GM19023 (cell line): ENCODE measurements around the gene ACTN1.

Experiments used
- ATAC-seq: cut with Tn5 transposase; IDR thresholded peaks from one replicate; pipeline ENCODE4 v1.9.1; 2021; ENCODE audit warnings: mild to moderate bottlenecking, moderate library complexity; ENCODE audit not compliant: unreplicated experiment

The ACTN1 gene

GRCh38 chr14:68840454-68840853 is 138.6 kb downstream of the ACTN1 start:
- ATAC-seq: no peak

- ATAC-seq: no peak
Observed at GRCh38 chr14:68836082-68836481, 143.0 kb downstream of the ACTN1 start.

GRCh38 chr14:68834816-68835215 is 144.3 kb downstream of the ACTN1 start:
- no peak for ATAC-seq

- no peak for ATAC-seq
Observed at GRCh38 chr14:68828698-68829097, 150.4 kb downstream of the ACTN1 start.

GRCh38 chr14:68825729-68826128 is 153.4 kb downstream of the ACTN1 start:
- ATAC-seq: no peak

- no peak for ATAC-seq
Observed at GRCh38 chr14:68824517-68825347, 154.4 kb downstream of the ACTN1 start.

- no peak for ATAC-seq
Observed at GRCh38 chr14:68824207-68824516, 154.9 kb downstream of the ACTN1 start.
